Nephron progenitor cell (in vitro differentiated cells): Measurements from ENCODE around the gene C1QTNF1.

Experiments
- DNase-seq: peaks from one replicate; pipeline ENCODE4 v3.0.0; 2021
- H3K27ac Mint-ChIP-seq: 2 replicates; pipeline ENCODE4 v1.8.0; 2021; ENCODE audit warnings: mild to moderate bottlenecking, moderate library complexity, mixed read lengths
- H3K27me3 Mint-ChIP-seq: 2 replicates; pipeline ENCODE4 v1.8.0; 2021; ENCODE audit warnings: mild to moderate bottlenecking, low read depth, mixed read lengths; ENCODE audit not compliant: poor library complexity
- H3K36me3 Mint-ChIP-seq: 2 replicates; pipeline ENCODE4 v1.8.0; 2021; ENCODE audit warnings: low read depth, mixed read lengths
- H3K4me1 Mint-ChIP-seq: 2 replicates; pipeline ENCODE4 v1.8.0; 2021; ENCODE audit warnings: mixed read lengths
- H3K4me3 Mint-ChIP-seq: 2 replicates; pipeline ENCODE4 v1.8.0; 2021; ENCODE audit warnings: mild to moderate bottlenecking, moderate library complexity, mixed read lengths
- H3K9me3 Mint-ChIP-seq: 2 replicates; pipeline ENCODE4 v1.8.0; 2021; ENCODE audit warnings: mild to moderate bottlenecking, moderate library complexity, mixed read lengths
- TF ChIP-seq, protein P1 (sequence below): fragments of 200-600 bp; sonication (generic); IDR thresholded peaks from 2 replicates; pipeline ENCODE4 v1.5.0; 2021; ENCODE audit warnings: antibody characterized with exemption

Gene C1QTNF1

DNA sequence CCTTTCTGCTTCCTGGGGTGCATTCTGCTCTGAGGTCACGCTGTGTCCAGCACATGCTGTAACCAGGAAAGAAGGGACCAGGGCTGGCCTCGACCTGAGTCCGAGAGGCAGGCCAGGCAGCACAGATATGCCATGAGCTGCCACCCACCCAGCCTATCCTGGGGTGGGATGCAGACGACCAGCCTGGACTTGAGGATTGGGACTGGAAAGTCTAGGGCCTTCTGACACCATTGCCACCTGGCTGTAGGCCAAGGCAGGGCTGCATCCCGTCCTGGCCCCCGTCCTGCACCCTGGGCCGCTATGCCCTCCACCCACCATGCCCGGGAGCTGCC is 65.0 kb downstream of the C1QTNF1 start:
- Mint-ChIP-seq H3K27me3 (no peaks in the 10 kb centered on the region), H3K36me3 (no peaks in the 10 kb centered on the region), H3K4me3 (no peak overlapping the region), H3K9me3 (no peaks in the 10 kb centered on the region), H3K27ac (no peak overlapping the region), H3K4me1 (peaks cover 27% of the 10 kb centered on the region)
- DNase-seq = no peak
- TF ChIP-seq, protein P1, sequence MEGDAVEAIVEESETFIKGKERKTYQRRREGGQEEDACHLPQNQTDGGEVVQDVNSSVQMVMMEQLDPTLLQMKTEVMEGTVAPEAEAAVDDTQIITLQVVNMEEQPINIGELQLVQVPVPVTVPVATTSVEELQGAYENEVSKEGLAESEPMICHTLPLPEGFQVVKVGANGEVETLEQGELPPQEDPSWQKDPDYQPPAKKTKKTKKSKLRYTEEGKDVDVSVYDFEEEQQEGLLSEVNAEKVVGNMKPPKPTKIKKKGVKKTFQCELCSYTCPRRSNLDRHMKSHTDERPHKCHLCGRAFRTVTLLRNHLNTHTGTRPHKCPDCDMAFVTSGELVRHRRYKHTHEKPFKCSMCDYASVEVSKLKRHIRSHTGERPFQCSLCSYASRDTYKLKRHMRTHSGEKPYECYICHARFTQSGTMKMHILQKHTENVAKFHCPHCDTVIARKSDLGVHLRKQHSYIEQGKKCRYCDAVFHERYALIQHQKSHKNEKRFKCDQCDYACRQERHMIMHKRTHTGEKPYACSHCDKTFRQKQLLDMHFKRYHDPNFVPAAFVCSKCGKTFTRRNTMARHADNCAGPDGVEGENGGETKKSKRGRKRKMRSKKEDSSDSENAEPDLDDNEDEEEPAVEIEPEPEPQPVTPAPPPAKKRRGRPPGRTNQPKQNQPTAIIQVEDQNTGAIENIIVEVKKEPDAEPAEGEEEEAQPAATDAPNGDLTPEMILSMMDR = no peak

DNA sequence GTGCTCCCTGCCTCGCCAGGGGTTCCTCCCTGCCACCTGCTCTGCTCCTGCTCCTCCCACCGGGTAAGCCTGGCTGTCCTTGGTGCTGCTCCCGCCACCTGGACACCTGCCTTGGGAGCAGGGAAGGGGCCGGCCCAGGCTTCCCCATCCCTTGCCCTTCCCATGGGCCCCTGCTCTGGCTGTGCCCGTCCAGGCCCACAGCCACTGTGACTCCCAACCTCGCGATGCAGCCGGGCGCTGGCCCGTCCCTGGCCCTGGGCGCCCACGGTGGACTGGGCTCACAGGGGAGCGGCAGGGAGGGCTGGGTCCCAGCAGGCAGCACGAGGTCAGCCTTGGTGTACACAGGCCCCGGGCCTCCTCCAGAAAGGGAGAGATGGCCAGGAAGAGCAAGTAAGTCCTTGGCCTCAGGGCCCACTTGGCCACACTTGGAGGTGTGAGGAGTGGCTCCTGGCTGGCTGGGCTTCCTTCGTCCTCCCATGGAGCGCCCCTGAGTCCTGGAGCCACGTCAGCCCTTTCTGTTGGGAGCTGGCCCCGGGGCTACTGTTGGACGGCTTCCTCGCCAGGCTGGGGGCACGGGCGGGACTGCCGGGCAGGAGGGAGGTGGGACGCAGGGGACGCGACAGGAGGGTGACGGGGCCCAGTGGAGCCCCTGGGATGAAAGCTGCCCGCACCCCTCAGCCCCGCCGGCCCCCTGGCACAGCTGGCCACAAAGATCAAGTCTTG is 65.9 kb downstream of the C1QTNF1 start:
- Mint-ChIP-seq H3K36me3 (no peaks in the 10 kb centered on the region), H3K9me3 (no peaks in the 10 kb centered on the region), H3K27me3 (no peaks in the 10 kb centered on the region), H3K4me1 (peaks cover 31% of the 10 kb centered on the region), H3K4me3 (no peak overlapping the region), H3K27ac (no peak overlapping the region)
- no peak for DNase-seq
- TF ChIP-seq, protein P1 = no peak

DNA sequence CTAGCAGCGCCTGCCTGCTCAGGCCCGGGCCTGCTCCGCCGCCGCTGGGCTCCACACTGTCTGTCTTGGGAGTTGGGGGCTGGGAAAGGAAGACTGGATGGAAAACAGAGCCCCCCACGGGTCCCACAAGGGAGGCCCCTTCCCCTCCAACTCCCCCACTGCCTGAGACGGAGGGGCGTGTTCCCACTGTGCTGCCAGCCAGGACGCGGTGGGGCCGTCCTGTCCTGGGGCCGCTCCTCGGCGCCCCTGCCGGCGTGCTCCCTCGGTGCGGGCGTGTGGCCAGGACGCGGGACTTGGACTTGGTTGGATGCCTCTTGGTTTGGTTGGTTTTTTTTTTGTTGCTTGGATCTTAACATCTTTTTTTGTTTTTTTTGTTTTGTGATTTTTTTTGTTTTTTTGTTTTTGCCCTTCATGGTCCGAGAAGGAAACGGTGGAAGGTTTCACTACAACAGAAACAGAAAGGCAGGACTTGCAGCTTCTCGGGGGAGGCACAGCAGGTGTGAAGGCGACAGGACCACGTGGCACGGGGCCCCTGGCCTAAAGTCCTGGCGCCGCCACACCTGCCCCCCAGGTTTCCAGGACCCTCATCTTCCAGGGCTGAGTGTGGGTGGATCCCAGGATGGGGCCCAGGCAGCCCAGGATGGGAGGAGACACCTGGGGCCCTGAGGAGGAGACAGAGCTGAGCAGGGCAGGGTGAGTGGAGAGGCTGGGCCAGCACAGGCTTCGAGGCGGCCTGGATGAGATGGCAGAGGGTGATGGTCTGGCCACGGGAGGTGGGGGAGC is 66.7 kb downstream of the C1QTNF1 start:
- peak; percentile 38 for DNase-seq

DNA sequence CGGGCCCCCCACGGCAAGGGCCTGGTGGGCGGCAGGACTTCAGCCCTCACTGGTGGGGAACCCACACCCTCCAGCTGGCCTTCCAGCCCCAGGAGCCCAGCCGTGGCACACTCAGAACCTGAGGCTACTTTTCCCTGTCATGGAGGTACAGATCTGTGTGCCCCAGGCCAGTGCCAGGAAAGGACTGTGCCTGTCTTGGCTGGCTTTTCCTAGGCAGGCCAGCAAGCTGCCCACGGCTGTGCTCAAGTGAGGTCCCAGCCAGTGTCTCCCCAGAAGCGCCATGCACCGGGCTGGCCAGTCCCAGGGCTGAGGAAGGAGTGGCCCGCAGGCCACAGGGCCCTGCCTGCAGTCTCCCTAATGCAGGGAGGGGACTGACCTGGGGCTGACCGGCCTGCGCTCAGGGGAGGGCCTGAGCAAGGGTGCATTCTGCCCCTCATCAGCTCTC is 67.3 kb downstream of the C1QTNF1 start:
- no peak for DNase-seq
- Mint-ChIP-seq H3K9me3 (no peaks in the 10 kb centered on the region), H3K27me3 (no peaks in the 10 kb centered on the region), H3K4me3 (no peak overlapping the region), H3K4me1 (peaks cover 40% of the 10 kb centered on the region), H3K36me3 (no peaks in the 10 kb centered on the region), H3K27ac (no peak overlapping the region)
- TF ChIP-seq, protein P1 = no peak

More for the DNA sequence above, 66.7 kb downstream of the C1QTNF1 start:
- Mint-ChIP-seq H3K27me3 (no peaks in the 10 kb centered on the region), H3K27ac (peak overlapping the region; percentile 16), H3K9me3 (no peaks in the 10 kb centered on the region), H3K4me1 (peaks cover 34% of the 10 kb centered on the region), H3K36me3 (no peaks in the 10 kb centered on the region), H3K4me3 (peak overlapping the region; percentile 18)
- TF ChIP-seq, protein P1 = peak; percentile 3

DNA sequence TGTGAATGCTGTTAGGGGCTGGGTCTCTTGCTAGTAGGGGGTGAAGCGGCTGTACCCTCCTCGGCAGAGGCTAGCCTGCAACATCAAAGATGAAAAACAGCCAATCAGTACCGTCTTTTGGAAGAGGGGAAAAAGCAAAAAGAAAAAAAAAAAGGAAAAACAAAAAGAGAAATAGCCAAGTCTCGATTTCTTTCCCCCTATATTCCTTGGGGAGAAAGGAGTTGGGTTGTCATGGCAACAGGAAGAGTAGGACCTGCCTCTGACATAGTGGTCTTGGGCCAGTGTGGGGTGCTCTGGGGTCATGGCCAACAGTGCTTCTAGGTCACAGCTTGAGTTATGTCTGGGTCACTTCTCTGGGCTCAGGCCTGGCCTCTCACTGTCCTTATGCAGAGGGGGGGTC is 68.6 kb downstream of the C1QTNF1 start:
- Mint-ChIP-seq H3K9me3 (no peaks in the 10 kb centered on the region), H3K4me1 (peaks cover 45% of the 10 kb centered on the region), H3K27me3 (no peaks in the 10 kb centered on the region), H3K36me3 (no peaks in the 10 kb centered on the region), H3K4me3 (no peak overlapping the region), H3K27ac (no peak overlapping the region)
- DNase-seq = no peak
- TF ChIP-seq, protein P1 = no peak
